GM12892 (cell line): ENCODE results near the gene PRDM15.

Experiments
- POLR2A ChIP-seq: IDR thresholded peaks from 2 replicates; pipeline ENCODE4 v1.6.1; 2011; ENCODE audit warnings: low read depth, low read length, control low read depth
- POLR2AphosphoS5 ChIP-seq: IDR thresholded peaks from 2 replicates; pipeline ENCODE4 v1.6.1; 2011; ENCODE audit warnings: low read depth, low read length, control low read depth
- TAF1 ChIP-seq: IDR thresholded peaks from 2 replicates; pipeline ENCODE4 v1.6.1; 2011; ENCODE audit warnings: low read depth, mild to moderate bottlenecking, control low read depth, low read length, borderline replicate concordance

GRCh38 chr21:41865002-41865777, 14.0 kb downstream of the PRDM15 start:
- TF ChIP-seq POLR2A (0 out of 2 replicates have a peak, but pooled peaks have one; percentile 35), POLR2AphosphoS5 (no peak; the same call in 1 of the 2 replicates), TAF1 (no peak)
